ENCODE measurements around the gene UBE2E1.
A peak's percentile ranks its signal among the peaks of the same experiment; 100 is the strongest.

Gene UBE2E1

DNA sequence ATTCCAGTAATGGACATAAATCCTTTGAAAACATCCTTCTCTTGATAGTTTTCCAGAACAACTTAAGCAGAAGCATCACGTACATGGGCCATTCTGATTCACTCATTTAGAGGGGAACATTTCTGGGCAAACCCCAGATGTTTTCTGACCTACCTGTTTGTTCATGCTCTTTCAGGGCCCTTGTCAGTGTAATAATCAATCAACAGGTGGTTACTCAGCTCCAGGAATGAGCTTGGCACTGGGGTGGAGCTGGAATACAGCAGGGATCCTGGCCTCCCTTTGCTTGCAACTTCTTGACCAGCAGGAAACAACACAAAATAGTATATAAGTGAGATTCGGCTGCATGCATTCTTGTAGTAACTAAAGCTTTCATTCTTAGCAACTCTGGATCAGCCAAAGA is 9.2 kb upstream of the UBE2E1 start:
- no peak for DNase-seq

DNA sequence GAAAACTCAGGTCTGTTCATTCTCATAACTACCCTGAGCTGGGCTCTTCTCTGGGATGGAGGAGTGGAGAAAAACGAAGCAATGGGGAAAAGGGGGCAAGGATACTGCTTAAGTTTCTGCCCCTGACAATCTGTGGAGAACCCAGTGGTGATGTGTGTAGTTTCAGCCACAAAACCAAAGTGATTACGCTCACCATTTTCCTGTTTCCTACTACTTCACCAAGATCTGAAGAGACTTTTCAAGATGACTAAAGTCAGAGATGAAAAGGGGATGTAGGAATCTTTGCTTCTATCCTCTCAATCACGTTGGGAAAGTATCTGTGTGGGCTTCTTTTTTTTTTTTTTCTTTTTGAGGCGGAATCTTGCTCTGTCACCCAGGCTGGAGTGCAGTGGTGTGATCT is 8.3 kb upstream of the UBE2E1 start:
- DNase-seq = no peak

DNA sequence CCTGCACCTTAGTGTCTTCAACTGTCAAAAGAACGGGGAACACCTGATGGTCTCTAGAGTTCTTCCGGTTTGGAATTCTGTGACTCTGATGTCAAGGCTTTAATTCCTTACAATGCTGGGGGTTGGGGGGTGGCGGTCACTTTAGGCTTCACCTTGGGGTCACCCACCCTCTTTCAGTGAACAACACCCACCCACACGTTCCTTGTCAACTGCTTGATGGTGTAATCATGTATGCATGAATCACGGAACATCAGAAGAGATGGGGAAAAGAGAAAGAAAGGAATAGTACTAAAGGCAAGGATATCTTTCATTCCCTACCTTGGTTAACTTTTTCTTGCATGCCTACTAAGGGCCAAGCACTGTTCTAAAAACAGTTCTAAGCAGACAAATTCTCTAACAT is 7.3 kb upstream of the UBE2E1 start:
- no peak for DNase-seq

DNA sequence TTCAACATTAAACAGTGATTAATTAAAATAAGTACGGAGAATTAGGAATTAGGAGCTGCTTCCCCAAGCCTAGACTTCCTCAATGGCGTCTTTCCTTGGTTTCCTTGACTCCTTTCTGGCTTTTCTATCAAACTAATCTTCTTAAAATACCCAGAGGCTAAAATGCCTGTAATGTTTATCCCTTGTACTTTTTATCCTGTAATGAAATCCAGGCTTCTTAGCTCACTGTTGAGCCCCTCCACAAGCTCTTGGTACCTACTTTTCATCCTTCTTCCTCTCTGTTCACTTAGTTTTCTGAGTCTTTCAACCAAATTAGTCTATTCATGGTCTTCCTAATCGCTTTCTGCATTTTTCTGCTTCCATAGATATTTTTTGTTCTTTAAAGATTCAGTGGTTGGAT is 6.9 kb upstream of the UBE2E1 start:
- DNase-seq = peak; percentile 79

DNA sequence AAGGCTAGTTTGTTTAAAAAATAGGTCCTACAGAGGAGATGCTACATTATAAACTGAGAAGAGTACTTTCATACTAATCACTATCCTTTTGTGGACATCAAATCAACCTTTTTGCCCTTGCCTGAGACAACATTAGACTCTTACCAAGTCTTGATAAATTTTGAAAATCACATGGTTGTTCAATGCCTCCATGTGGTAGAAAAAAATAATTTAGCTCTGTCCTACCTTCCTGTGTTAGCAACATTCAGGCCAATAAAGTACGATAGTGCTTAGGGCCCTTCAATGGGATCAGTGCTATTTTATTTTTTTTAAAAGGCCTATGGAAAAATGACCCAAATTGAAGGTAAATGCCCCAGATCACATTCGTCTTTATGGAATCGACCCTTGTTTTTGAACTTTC is 5.0 kb upstream of the UBE2E1 start:
- no peak for DNase-seq

DNA sequence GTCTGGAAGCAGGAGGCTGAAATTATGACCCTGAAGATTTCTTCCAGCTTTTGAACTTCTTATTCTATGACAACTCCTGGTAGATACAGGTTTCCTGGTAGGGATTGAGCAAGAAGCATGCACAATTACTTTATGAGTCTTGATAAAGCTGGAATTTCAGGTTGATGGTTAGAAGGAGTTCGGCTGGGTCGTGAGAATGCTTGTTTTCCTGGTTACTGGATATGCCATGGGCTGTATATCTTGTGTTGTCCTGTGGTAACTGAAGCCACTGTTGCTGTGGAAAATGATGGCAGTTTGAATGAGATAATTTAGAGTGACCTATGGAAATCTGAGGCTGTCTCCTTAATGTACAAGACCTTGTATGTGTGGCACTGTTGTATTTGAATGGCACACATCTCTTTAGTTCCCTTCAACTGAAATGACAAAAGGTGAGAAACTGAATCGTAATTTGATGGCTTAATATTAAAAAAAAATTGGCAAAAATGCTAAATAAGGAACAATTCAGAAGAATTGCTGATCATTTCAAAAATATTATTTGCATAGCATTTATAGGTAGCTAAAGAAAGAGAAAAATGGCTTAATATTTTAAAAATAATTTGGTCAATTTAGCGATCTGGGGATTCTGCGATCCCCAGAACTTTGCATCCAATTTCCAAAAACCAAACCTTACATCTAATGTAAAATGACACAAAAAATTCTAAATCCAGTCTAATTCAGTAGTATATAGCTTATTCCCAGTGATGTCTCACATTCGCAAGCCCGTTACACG is 1.1 kb upstream of the UBE2E1 start:
- no peak for DNase-seq

DNA sequence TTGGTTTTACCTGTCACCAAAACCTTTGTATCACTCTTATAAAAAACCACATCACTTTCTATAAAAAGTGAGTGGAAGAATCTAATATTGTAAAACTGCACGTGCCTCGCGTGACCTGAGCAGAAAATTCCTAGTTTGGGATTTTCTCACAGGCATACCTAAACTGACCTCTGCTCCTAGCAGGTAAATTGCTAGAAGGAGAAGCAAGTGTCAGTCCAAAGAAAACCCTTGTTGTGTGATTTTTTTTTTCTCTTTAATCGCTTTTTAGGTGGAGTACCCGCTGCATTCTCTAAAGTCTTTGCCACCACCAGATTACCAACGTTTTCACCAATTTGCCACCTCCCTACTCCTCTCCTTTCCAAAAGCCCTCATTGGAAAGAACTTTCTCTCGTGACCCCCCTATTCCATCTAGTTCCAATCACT is 534 bp upstream of the UBE2E1 start:
- DNase-seq = no peak

DNA sequence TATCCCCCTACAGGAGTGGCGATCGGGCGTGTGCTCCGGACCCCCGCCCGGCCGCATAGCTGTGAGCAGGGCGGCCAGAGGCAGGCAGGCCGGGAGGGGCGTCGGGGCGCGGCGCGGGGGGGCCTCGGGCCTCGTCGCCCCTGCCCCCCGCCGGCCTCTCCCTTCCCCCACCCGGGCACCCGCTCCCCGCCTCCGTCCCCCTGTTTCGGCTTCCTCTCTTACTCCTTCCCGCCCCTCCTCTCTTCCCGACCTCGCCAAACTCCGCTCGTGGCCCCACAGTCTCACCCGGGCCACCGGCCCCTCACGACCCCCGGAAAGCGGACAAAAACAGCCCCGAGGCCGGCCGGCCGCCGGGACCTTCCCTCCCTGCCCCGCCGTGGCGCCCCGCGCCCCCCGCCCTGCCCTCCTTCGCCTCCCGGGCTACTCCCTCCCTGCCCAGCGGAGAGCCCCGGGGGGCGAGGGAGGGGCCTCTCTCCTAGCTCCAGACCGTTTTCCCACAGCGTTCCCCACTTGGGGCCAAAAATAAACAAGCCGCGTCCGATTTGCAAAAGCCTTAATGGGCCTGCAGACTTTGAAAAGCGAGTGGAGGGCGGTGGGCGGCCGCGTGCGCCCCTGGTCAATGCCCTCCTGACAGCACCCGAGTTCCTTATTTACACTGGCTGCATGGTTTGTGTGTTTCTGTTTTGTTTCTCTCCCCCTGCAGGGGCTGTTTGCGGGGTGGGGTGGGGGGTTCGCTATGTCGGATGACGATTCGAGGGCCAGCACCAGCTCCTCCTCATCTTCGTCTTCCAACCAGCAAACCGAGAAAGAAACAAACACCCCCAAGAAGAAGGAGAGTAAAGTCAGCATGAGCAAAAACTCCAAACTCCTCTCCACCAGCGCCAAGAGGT is 1.0 kb downstream of the UBE2E1 start:
- DNase-seq = peak; percentile 28

DNA sequence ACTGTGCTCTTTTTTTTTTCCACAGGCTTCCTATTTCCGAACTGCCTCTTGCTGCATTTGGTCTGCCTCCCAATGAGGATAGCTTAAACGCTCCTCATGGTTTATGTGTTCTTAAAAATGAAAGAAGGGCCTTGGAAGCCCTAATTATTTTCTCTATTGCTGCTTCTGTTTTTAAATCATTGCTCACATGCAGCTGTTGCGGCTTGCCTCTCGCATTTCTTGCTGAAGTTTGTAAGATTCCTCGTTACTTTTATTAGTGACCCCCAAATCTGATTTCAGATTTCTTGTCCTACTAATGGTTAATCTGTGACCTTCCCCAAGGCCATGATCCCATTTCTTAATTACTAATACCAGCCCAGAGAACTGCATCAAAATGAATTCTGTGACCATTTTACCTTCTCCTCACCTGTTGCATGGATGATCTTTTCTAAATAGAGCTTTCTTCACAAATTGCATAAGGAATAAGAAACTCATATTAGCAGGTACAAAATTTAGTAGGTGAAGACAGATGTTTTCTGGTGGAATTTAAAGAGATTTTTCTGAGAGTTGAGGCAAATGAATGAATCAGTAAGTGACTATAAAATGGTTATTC is 1.8 kb downstream of the UBE2E1 start:
- no peak for DNase-seq

DNA sequence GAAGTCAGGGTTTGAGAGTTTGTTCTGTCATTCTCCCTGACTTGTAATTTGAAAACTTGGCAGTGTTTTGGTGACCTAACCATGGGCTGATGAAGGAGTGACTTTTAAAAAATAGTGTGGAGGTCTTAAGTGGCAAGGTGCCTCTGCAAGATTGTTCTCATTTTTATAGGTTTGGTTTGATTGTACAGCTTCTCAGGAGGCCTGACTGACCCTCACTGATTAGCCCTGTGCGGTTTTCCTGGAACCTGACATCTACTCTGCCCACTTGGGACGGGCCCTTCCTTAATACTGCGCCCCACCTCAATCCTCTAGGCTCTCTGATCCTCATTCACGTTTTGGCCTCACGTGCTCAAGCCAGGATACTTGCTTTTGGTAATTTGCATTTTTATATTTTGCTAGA is 2.8 kb downstream of the UBE2E1 start:
- DNase-seq = no peak

DNA sequence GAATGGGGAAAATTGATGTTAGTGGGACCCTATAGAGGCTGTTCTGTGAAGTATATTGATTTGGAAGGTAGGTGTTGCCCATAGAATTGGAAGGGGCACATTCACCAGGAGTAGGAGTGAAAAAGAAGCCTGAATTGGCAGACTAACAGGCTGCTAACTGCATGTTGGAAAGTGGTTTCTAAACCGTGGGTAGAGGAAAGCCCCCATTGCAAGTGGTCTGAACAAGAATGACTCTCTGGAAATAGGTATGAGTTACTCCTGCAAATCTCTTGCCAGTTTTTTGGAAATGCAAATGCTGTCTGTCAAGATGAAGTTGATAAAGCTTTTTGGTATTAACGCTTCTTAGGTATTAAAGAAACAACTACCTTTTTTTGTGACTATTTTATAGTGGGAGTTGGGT is 3.5 kb downstream of the UBE2E1 start:
- DNase-seq = no peak

DNA sequence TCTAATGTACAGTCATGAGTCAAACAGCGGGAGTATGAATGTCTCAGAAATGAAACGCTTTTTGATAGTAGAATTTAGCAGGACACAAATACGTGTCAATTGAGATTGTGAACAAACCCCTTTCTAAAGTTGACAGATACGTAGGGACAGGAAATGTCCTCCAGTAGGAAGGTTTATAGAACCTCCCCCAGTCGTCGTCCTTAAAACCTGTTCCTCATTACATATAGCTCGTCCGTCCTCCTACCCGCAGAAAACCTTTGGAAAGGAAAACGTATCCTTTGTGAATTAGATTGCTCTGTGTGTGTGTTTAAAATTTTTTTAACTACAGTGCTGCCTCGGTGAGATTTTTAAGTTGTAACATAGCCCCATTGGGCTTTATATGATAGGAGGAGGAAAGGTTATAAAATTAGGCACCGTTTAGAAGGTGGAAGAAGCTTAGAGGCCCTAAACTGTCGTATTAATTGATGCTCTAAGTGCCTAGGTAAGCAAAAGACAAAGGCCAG is 4.1 kb downstream of the UBE2E1 start:
- DNase-seq = peak; percentile 28

DNA sequence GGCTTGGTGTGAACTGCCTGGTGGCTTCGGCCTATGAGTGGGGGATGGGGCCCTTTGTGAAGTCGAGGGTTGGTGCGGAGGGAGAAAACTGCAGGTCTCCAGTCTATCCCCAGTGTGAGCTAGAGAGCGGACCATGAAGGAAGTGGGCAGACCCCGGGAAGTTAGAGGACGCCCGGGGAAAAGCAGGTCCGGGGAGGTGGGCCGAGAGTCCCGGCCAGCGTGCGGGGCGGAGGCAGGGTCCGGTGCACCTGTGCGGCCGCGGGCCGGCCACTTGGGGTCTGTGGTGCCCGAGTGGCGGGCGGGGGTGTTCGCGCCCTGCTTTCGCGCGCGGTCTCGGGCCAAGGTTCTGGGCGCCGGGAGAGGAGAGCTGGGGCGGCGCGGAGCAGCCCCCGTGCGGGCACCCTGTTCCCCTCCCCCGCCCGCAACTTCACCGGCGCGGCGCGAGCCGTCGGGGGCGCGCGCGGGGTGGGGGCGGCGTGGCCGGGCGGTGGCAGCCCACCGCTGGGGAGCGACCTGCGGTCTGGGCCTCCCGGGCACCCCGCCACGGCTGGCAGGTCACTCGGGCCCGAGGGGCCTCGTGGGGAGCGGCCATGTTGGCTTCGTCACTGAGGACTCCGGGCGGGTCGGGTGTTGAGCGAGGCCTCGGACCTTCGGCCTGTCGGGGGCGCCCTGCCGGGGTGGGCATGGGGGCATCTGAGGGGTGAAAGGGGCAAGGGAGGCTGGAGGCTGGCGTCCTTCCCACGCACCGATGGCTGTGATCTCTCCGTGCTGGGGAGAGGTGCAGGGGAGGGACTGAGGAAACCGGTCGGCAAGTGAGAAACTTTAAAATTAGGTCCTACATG is 4.8 kb downstream of the UBE2E1 start:
- DNase-seq = peak; percentile 71

DNA sequence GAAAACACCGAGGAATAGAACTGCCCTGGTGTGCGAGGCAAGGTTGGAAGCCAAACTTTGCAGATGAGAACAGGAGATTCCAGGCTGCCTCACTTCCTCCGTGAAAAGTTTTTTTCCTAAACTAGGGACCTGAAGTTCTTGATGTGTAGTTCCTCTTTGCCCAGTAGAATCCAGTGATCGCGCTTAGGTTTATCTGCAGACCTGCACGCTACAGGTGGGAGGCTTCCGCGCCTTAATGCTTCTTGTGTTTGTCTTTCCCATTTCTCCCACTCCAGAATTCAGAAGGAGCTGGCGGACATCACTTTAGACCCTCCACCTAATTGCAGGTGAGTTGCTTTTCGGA is 5.4 kb downstream of the UBE2E1 start:
- peak; percentile 22 for DNase-seq

DNA sequence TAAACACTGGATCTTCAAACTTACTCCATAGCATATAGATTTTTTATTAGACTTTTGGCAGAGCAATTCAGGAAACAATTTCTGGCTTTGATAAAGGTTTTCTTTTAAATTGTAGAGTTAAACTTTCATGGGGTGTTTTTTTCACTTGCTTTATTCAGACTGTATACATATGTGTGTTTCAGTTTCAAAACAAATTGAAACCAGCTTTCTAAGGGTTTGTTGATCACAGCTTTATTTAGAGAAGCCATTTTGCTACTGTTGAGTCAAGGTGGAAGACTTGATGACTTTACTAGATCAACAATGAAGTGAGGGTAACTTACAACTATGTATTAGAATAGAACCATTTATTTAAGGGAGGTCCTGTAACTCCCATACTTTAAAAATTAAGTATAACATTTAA is 6.2 kb downstream of the UBE2E1 start:
- no peak for DNase-seq

DNA sequence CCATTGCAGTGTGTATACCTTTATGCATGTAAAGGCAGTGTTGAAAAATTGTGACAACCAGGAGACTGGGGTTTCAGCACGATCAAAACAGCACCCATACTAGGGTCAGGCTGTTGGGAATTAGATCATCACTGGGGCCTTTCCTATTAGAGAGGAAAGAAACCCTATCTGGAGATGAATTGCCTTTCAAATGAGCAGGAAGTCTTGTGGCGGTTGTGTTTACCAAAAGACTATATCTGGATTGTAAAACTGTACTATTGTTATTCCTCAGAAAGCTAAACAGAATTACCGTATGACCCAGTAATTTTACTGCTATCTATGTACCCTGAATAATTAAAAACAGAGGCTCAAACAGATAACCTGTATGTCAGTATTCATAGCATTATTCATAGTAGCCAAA is 10.1 kb downstream of the UBE2E1 start:
- no peak for DNase-seq

DNA sequence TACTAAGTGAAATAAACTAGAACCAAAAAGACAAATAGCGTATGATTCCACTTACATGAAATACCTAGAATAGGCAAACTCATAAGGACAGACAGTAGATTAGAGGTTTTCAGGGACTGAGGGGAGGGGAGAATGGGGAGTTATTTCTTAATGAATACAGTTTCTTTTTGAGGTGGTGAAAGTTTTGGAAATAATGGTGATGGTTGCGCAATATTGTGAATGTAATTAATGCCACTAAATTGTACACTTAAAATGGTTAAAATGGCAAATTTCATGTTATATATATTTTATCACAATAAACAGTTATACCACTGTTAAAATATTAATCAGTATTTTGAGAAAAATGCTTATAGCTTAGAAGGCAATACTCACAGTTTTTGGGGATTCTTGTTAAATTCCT is 11.0 kb downstream of the UBE2E1 start:
- no peak for DNase-seq

DNA sequence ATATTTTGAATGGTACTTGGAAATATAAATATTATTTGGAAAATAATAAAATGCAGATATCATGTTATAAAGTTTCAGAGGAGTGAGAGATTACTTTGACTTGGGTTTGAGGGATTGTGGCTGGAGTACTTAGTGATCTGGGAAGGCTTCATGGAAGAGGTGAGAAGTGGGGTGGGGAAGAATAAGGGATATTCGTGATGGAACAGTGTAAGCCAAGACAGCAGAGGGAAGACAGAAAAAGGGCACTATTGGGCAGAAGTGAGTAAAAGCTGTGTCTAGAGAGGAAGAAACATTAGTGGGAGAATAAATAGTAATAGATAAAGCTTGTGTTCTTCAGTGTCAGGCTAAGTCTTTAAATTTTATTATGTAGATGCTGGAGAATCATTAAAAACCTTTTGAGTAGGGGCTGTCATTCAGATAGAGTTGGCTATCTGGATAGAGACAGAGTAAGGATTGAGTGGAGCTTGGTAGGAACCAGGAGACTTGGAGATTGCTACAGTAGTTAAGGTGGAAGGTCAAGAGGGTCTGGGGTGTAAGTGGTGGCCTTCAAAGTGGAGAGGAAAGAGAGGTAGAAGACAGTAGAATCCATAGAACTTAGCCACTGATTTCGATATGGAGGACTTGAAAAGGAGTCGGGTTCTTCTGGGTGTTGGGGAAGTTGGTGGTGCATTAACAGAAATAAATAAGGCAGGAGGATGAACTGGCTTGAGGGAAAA is 11.9 kb downstream of the UBE2E1 start:
- DNase-seq = no peak

DNA sequence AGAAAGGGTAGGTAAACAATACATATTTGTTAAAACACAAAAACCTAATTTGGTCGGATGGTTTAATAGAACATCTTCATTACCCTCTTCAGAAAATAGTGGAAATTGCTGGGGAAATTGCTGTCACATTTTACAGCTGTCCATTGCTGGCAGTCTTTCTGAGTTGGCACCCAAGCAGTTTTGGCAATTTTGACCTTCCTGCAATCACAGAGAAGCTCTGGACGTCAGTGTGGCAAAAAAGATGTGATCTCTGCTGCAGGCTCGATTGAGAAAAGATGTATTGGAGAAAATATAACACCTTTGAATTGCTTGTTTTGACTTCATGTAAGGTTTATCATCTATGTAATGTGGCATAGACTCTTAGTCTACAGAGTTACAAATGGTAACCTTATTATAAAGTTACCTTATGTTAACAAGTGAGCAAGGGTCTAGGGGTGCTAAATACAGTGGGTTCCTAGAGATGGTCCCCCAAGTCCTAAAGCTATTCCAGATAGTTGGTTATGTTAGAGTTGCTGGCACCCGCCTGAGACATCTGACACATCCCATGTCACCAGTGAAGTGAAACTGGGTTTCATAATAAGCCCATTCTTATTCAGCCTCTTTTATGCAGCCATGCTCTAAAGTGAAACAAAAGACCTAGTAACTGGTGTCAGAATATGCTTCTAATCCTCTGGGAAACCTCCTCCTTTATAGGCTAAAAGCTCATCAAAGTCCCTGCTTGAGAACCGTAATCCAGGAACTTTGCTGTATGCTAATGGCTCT is 14.0 kb downstream of the UBE2E1 start:
- no peak for DNase-seq

DNA sequence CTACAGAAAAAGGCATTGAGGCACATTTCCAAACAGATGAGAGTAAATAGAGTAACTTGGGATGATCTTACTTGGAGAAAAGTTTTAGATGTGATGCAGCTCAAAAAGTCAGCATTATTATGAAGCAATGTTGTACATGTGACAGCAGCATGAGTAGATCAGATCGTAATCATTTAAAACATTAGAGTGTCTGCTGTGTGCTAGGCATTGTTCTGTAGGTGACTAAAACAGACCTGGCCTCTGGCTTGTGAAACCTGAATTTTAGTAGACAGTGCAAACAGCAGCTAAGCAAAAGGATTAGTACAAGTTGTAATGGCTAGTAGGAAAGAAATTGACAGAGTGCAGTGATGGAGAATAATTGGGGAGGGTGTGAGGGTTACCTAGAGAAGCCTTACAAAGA is 15.1 kb downstream of the UBE2E1 start:
- no peak for DNase-seq

DNA sequence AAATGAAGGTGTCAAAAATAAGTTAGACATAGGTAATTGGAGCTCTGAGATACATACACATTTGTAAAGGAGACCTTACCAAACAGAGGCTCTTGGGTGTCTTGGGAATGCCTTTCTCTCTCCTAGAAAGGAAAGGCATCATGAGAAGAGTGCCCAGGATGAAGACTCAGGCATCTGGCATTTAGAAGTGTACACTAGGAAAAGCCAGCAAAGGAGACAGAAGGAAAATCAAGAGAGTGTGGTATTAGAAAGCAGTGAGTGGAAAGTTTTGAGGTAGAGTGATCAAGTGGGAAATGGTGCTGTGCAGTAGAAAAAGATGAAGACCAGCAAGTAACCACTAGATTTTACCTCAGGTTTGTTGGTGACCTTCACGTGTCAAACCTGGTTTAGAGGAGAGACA is 16.1 kb downstream of the UBE2E1 start:
- no peak for DNase-seq

Measured in NCI-H82 (cell line).